HK-2 (cell line): ENCODE results near the gene IGFBP6.
"Not testable (repeated sequence)": the region's sequence is repeated elsewhere in the genome, so short reads cannot be mapped to it uniquely, and the experiment has no call there.

Experiments used
- DNase-seq: peaks from one replicate; pipeline ENCODE4 v3.0.0-alpha.2; 2018; ENCODE audit not compliant: unreplicated experiment

Gene IGFBP6

DNA sequence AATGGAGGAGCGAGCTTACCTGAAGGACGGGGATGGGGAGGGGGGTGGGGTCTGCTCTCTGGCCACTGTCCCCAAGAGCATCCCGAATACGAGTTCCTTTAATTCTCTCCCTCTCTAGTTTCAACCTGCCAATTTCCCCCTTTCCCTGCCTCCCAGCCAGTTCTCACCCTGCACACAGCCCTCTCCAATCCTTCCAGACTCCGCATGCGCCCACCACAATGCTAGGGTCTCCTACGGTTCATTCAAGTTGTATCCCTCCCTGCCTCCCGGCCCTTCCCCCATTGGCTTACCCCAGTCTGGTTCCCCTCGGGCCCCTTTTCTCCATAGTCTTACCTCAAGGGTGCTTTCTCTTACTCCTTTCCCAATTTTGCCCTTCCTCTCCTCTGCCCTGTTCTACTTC, 708 bp upstream of the IGFBP6 start:
- DNase-seq, result no peak

DNA sequence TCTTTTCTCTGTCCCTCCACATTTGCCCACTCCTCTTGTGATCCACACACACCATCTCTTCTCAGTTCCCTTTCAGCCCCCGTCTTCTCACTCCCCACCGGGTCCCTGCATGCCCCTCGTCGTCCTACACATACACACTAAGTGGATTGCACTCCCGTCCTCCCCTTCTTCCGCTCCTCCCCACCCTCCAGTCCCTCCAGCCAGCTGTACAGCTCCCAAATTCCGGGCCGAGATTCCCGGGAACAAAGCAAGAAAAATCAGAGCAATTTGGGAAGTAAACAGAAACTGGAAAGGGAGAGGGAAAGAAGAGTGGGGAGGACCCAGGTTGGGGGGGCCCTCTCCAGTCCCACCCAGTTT, 282 bp upstream of the IGFBP6 start:
- DNase-seq, result peak; percentile 24

DNA sequence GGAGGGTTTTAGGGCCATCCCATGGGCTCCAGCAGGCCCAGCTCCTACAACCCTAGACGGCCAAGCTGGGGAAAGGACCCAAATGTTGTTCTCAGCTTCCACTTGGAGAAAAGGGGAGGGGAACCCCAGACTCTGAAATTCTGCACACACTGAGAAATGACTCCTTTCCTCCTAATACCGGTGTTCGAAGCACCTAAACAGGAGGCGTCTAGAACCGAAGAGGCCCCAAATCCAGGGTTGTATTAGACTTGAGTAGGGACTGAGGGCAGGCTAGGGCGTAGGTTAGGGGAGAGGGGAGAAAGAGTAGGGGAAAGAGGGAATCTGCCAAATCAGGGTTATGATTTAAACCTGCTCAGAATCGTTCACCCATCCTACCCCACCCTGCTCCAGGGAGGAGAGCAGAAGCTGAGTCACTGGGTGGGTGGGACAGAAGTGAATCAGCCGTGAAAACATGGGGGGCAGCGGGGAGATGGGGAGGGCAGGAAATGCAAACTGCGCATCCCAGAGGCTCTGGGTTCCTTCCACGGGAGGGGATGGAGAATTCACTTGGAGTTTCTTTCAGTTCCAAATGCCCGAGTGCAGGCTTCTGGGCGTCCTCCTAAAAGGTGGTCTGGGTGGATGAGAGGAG, 1.0 kb downstream of the IGFBP6 start:
- peak; percentile 71 for DNase-seq

DNA sequence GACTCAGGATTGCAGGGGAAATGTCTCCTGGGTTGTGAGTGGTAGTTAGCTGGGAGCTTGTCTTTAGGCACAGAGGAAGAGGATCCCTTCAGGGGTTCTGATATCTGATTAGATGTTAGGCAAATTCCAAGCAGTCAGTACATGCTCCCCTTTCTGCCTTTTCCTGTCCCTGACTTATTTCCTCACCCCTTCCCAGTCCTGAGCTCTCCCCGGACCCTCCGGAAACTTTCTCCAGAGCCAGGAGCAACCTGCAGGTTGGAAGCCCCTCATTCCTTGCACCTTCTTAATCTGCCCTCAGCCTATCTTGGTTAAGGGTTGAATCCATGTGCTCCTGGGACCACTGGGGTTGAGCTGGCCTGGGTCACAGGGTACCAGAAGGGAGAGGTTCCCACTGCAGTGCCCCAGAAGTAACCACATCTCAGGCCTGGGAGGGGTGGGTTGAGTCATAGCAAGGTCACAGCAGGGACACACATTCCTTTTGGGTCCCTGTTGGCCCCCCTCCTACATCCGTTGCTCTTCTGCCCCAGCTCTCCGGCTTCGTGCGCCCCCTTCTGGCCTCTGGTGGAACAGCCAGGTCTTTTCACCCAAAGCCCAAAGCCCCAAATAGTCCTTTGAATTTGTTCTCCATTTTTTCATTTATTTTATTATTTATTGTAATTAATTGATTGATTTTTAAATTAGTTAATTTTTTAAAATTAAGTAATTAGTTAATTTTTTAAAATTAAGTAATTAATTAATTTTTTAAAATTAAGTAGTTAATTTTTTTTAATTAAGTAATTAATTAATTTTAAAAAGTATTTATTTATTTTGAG, 1.8 kb downstream of the IGFBP6 start:
- DNase-seq, result peak; percentile 91

DNA sequence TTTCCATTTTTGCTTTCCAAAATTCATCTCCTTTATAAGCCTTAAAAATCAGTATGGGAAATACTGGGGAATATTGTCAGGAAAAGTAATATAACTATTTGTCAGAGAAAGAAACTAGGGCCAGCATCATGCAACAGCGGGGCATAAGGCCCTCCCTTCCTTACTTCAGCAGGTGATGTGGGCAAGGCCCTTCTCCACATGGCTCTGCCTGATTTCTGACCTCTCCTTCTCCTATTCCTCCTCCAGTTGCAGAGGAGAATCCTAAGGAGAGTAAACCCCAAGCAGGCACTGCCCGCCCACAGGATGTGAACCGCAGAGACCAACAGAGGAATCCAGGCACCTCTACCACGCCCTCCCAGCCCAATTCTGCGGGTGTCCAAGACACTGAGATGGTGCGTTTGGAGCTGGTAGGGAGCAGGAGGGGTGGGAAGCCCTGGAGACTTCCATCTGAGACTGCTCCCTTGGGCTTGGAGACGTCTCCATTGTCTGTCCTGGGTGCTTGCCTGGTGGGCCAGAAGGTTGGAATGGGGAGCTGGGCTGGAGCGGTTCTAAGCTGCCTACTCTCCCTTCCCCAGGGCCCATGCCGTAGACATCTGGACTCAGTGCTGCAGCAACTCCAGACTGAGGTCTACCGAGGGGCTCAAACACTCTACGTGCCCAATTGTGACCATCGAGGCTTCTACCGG, 3.1 kb downstream of the IGFBP6 start:
- no peak for DNase-seq

DNA sequence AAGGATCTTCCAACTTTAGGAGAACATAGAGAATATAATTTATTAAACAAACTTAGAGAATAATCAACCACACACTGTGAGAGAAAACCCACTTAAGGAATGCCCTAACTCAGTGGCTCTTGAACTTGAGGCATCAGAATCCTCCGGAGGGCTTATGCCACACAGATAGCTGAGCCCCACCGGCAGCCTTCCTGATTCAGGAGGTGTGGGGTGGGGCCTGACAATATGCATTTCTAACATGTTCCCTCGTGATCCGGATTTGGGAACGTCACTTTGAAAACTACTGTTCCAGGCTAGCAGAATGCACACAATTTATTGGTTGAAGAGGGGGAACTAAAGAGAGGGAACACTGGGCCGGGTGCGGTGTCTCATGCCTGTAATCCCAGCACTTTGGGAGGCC, 3.8 kb downstream of the IGFBP6 start:
- DNase-seq, result no peak

DNA sequence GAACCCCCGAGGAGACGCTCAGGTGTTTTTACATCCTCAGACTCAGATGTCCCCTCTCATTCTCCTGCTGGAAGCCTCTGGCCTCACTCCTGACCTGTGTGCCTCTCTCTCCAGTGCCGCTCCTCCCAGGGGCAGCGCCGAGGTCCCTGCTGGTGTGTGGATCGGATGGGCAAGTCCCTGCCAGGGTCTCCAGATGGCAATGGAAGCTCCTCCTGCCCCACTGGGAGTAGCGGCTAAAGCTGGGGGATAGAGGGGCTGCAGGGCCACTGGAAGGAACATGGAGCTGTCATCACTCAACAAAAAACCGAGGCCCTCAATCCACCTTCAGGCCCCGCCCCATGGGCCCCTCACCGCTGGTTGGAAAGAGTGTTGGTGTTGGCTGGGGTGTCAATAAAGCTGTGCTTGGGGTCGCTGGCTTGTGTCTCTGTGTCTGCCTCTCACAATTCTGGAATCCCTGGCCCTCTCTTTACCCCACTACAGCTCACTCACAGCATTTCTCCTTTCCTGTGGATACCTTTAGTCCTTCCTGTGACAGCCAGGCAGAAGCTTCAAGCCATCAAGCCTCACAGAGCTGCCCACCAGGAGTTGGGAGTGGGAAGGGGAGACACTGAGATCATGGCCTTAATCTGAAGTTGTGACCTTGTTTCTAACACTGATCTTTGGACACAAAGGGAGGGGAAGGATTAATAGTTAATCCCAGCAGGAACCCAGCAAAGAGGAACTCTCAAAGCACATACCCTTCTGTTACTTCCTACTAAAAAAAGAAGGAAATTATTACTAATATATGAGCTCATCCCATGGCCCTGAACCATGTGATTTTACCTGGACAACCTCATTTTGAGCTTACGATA, 4.7 kb downstream of the IGFBP6 start:
- no peak for DNase-seq

DNA sequence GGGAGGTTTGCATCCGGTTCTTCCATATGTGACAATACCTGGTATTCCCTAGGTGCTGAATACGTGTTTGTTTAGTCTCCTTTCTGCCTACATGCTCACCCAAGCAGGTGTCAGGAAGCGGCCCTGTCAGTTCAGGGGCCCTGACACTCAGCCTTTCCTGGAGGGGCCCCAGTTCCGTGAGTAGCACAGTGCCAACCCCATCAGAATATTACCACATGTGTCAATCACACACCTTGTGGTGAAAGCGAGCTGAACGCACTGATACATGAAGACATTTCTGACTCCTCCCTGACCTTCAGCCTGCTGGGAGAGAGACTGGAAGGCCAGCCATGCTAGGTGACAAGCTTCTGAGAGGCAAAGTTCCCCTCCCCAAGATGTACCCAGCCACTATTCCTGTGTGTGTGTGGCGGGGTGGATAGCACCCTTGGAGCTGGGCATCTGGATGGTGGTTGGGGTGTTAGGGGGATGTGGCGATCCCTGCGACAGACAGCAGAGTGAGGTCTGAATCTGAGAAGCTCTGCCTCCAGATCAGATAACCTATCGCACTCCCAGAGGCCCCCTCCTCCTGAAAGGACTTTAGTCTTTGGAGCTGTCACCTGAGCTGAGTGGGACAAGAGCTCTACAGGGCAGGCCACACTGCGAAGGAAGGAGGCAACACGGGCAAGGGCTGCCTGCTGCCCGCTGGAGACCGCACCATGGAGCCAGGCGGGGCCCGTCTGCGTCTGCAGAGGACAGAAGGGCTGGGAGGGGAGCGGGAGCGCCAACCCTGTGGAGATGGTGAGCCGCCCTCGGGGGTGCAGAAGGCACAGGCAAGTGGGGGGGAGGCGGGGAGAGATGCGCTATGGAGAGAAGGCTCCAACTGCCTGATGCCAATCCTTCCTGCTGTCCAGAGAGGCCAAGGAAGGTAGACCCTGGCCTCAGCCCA, 5.7 kb downstream of the IGFBP6 start, which contains the start of gene SOAT2:
Gene SOAT2 (plus strand): TSS at position 604 of the 925 bp plus-strand sequence. CDS start 92 bp downstream, at position 696.
- no peak for DNase-seq

DNA sequence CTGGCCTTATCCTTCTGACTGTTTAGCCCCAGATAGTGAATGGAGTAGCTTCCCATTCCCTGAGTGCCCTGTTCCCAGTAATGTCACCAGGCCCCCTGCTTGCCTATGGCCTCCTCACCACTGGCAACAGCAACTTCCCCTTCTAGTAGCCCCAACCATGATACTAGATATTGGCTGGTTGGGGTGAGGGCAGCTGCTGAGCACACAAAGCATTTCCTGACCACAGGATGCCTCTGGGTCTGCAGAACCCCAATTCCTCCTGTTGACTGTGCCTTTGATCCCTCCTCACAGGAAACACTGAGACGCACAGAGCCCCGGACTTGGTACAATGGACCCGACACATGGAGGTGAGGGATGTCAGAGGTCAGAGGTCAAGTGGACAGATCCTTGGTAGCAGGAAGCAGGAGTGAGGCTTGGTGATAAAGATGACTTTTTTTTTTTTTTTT, 6.4 kb downstream of the IGFBP6 start:
- DNase-seq, result no peak

DNA sequence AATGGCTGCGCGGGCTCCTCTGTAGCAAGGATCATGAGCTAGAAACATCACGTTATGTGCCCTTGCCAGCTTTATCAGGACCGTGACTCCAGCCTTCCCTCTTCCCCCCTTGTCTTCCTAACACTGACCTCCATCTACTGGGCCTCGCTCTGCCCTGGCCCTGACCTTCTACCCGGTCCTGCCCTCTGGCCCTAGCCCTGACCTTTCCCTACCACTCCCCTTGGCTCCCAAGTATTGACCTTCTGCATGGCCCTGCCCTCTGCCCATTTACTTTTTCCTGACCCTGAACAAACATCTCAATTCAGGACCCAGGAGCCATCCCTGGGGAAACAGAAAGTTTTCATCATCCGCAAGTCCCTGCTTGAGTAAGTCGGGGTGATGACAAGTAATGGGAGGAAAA, 7.8 kb downstream of the IGFBP6 start:
- no peak for DNase-seq

DNA sequence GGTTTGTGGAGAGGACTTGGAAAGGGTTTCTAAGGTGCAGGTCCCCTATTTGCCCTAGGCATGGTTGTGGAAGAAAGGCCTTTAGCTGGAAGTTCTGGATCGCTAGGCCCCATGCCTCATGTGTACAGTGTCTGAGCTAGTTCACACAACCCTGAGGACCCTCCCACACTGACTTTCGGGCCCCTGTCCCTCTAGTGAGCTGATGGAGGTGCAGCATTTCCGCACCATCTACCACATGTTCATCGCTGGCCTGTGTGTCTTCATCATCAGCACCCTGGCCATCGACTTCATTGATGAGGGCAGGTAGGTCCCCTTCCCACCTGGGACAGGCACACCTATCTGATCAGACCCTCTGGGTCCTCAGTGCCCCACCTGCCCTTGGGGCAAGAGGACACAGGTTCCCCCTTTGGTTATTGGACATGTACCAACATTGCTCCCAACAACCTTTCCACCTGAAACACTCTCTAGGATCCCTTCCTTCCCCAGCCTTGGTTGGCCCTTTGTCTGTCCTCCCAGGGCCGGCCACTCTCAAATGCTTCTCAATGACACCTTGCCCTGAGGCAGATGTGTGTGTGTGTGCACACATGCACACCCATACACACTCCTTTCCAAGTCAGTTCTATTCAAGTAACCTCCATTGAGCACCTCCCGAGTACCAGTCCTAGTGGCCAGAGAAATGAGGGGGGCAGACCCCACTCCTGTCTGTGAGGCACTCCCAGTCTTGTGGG, 8.4 kb downstream of the IGFBP6 start:
- no peak for DNase-seq

DNA sequence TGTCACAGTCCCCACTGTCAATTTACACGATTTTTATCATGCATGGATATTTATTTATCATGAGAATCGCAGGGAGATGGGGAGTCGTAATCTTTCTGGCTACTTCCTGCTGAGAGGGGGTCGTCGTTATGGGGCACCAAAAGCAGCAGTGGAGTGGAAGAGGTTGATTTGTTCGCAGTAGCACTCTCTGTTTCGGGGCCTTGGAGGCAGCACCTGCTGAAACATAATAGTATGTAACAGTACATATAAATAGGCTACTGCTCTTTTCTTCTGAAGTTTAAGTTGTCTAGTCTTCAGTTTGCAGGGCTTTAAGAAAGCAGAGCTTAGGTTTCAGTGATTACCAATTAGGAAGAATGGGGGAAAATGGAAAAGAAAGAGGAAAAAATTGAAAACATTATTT, 9.7 kb downstream of the IGFBP6 start:
- no peak for DNase-seq

DNA sequence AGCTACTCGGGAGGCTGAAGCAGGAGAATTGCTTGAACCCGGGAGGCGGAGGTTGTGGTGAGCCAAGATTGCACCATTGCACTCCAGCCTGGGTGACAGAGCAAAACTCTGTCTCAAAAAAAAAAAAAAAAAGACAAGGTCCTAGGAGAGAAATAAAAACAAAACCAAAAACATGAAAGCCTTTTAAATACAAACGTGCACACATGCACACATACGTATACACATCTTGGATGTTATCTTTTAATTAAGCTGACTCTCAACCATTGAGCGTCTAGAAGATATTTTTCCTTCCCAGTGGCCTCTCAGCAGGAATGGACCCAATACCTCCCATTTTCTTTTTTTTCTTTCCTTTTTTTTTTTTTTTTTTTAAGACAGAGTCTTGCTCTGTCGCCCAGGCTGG, 15.0 kb downstream of the IGFBP6 start:
- DNase-seq, result not testable (repeated sequence)

DNA sequence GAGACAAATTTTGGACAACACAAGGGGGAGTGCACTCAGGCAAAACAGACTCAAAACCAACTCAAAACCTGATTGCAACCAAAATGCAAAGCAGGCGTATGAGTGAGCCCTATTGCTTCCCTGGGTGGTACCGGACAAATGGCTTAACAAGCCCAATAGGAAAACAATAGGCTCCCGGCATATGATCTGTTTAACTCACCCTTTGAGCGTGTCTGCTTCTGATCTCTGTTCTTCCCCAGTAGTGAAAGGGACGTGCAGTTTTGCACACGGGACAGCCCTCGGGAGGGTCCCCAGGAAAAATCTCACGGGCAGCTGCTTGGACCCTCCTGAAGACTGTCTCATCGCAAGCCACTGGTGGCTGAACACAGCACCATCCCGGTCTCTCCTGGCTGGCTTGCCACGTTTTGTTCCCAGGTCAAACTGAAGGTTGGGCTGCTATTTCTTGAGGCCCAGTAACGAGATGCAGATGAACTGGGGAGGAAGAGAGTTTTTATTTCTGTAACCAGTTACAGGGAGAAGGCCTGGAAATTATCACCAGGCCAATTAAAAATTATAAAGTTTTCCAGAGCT, 15.8 kb downstream of the IGFBP6 start:
- DNase-seq, result no peak

DNA sequence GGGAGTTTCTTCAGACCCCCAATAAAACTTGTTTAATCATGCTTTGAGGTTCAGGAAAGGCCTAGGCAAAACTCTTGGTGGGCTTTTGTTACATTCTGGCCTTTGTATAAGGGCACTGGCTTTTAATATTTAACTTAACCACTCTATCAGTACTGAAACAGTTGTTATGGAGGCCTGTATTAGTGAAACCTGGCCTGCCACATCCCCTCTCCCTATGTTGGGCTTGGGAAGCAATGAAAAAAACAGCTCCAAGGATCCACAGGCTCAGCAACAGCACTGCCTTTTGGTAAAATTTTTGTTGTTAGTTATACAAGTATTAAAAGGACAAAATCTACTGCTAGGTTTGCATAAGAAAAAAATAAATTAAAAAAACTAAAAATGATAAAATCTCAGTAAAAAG, 16.5 kb downstream of the IGFBP6 start:
- DNase-seq, result no peak

DNA sequence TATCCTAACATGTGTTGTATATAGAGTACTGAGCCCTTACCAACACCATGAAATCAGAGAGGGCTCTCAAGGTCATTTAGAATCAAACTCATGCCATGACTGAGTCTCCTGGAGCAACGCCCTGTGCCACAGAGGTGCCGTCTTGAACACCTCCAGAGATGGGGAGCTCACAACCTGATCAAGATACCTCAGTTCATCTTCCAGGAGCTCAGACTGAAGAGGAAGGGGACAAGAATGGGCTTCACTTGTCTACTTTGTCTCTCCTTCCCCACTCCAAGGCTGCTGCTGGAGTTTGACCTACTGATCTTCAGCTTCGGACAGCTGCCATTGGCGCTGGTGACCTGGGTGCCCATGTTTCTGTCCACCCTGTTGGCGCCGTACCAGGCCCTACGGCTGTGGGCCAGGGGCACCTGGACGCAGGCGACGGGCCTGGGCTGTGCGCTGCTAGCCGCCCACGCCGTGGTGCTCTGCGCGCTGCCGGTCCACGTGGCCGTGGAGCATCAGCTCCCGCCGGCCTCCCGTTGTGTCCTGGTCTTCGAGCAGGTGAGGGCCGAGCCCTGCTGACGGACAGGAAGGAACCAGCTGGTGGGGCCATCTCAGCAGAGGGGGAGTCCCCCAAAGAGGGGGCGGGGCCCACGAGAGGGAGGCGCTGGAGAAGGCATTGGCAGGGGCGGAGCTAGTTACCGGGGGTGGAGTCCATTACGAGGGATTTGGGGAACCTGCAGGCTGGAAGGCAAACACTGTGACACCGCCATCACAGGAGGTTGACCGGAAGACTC, 17.8 kb downstream of the IGFBP6 start:
- DNase-seq, result no peak

DNA sequence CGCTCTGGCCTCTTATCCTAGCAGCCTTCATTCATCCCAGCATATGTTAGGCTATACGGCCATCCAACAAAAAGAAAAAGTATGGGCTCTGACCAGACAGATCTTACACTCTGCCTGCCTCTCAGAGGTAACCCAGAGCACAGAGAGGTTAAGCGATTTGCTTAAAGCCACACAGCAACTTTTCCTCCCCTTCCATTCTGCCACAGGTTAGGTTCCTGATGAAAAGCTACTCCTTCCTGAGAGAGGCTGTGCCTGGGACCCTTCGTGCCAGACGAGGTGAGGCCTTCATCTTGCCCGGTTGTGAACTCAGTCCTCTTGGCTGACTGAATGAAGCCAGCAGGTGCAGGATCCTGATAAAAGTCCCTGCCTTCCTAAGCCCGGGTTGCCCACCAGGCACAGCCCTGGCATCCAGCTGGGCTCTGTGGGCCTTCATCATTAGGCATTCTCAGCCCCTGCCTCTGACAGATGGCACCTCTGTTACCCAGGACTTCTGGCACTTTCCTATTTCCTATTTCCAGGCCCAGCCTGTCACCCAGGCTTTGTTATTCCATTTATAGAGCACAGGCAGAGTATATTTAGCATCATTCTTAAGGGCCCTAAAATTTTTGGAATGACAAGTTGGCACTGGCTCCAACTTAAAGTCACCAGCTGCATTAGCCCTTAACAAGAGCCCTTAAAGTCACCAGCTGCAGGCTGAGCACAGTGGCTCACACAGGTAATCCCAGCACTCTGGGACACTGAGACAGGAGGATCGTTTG, 18.6 kb downstream of the IGFBP6 start:
- no peak for DNase-seq

DNA sequence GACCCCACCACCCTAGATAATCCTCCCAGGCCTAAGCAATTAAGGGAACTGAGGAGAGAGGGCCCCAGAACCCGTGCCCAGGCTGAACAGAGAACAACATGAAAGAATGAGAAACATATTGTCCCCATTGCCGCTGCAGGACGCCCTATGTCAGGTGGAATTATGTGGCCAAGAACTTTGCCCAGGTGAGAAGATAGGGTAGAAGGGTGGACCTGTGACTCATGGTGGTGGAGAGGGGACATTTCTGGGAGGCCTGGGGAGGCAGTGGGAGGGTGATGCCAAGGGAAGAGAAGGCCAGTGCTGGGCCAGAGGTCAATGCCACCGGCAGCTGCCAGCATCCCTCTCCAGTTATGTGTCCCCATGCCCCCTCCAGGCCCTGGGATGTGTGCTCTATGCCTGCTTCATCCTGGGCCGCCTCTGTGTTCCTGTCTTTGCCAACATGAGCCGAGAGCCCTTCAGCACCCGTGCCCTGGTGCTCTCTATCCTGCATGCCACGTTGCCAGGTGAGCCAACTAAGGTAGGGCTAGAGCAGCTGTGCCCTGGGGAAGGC, 21.4 kb downstream of the IGFBP6 start:
- no peak for DNase-seq
